ENCODE data around the gene FBXL17. TPM values are rescaled to one million over a fixed set of nuclear protein-coding genes. Genes with fewer than 3 reads are reported as not detected.

The FBXL17 gene
- total RNA-seq, 1 donor from 2014 or later: 11.6 TPM

- DNase-seq (ENCODE audit: low read depth): no peak
- no peak for TF ChIP-seq CTCF (IDR thresholded peaks at IDR 0.05; ENCODE audit: insufficient read depth, low read length, poor library complexity, severe bottlenecking)
- H3K27me3 ChIP-seq (ENCODE audit: control insufficient read depth, insufficient read depth, low read length): no peaks in the 10 kb centered on the region
- no peaks in the 10 kb centered on the region for H3K36me3 ChIP-seq (ENCODE audit: control insufficient read depth, insufficient read depth, low read length)
- H3K4me3 ChIP-seq (ENCODE audit: low read depth, low read length): no peak overlapping the region
Observed at GRCh38 chr5:107858788-107859187, 523.1 kb downstream of the FBXL17 start.

GRCh38 chr5:107858324-107858723, 523.6 kb downstream of the FBXL17 start:
- no peak for TF ChIP-seq CTCF (IDR thresholded peaks at IDR 0.05; ENCODE audit: insufficient read depth, low read length, poor library complexity, severe bottlenecking)
- DNase-seq (ENCODE audit: low read depth): no peak
- Histone ChIP-seq H3K36me3 (ENCODE audit: control insufficient read depth, insufficient read depth, low read length) (no peaks in the 10 kb centered on the region), H3K4me3 (ENCODE audit: low read depth, low read length) (no peak overlapping the region), H3K27me3 (ENCODE audit: control insufficient read depth, insufficient read depth, low read length) (no peaks in the 10 kb centered on the region)

GRCh38 chr5:107857785-107858184, 524.1 kb downstream of the FBXL17 start:
- TF ChIP-seq CTCF (IDR thresholded peaks at IDR 0.05; ENCODE audit: insufficient read depth, low read length, poor library complexity, severe bottlenecking): no peak
- Histone ChIP-seq H3K4me3 (ENCODE audit: low read depth, low read length) (no peak overlapping the region), H3K36me3 (ENCODE audit: control insufficient read depth, insufficient read depth, low read length) (no peaks in the 10 kb centered on the region), H3K27me3 (ENCODE audit: control insufficient read depth, insufficient read depth, low read length) (no peaks in the 10 kb centered on the region)
- DNase-seq (ENCODE audit: low read depth): no peak

- TF ChIP-seq CTCF (IDR thresholded peaks at IDR 0.05; ENCODE audit: insufficient read depth, low read length, poor library complexity, severe bottlenecking): no peak
- H3K27me3 ChIP-seq (ENCODE audit: control insufficient read depth, insufficient read depth, low read length): no peaks in the 10 kb centered on the region
Observed at GRCh38 chr5:107855171-107855570, 526.7 kb downstream of the FBXL17 start.

GRCh38 chr5:107853696-107854095, 528.2 kb downstream of the FBXL17 start:
- no peak for DNase-seq (ENCODE audit: low read depth)
- no peaks in the 10 kb centered on the region for H3K36me3 ChIP-seq (ENCODE audit: control insufficient read depth, insufficient read depth, low read length)
- H3K4me3 ChIP-seq (ENCODE audit: low read depth, low read length): no peak overlapping the region
- H3K27me3 ChIP-seq (ENCODE audit: control insufficient read depth, insufficient read depth, low read length): no peaks in the 10 kb centered on the region
- TF ChIP-seq CTCF (IDR thresholded peaks at IDR 0.05; ENCODE audit: insufficient read depth, low read length, poor library complexity, severe bottlenecking): no peak

More at GRCh38 chr5:107855171-107855570, 526.7 kb downstream of the FBXL17 start:
- Histone ChIP-seq H3K4me3 (ENCODE audit: low read depth, low read length) (no peak overlapping the region), H3K36me3 (ENCODE audit: control insufficient read depth, insufficient read depth, low read length) (no peaks in the 10 kb centered on the region)
- DNase-seq (ENCODE audit: low read depth): no peak

- no peak for TF ChIP-seq CTCF (IDR thresholded peaks at IDR 0.05; ENCODE audit: insufficient read depth, low read length, poor library complexity, severe bottlenecking)
- no peaks in the 10 kb centered on the region for H3K36me3 ChIP-seq (ENCODE audit: control insufficient read depth, insufficient read depth, low read length)
- no peak for DNase-seq (ENCODE audit: low read depth)
Observed at GRCh38 chr5:107853031-107853430, 528.9 kb downstream of the FBXL17 start.

More at GRCh38 chr5:107853031-107853430, 528.9 kb downstream of the FBXL17 start:
- Histone ChIP-seq H3K27me3 (ENCODE audit: control insufficient read depth, insufficient read depth, low read length) (no peaks in the 10 kb centered on the region), H3K4me3 (ENCODE audit: low read depth, low read length) (no peak overlapping the region)

Data from kidney epithelial cell (primary cell).